ENCODE results near the gene NUP93.

Gene NUP93

GRCh38 chr16:56747486-56748045 lies 17.6 kb downstream of the NUP93 start:
- no peak for DNase-seq

- no peak for DNase-seq
Observed at GRCh38 chr16:56748191-56748590, 18.3 kb downstream of the NUP93 start.

GRCh38 chr16:56748826-56749225 lies 18.9 kb downstream of the NUP93 start:
- DNase-seq: no peak

- no peak for DNase-seq
Observed at GRCh38 chr16:56749672-56750491, 20.0 kb downstream of the NUP93 start.

GRCh38 chr16:56753410-56753809 lies 23.5 kb downstream of the NUP93 start:
- no peak for DNase-seq

- no peak for DNase-seq
Observed at GRCh38 chr16:56755038-56755437, 25.1 kb downstream of the NUP93 start.

GRCh38 chr16:56758432-56758831 lies 28.5 kb downstream of the NUP93 start:
- no peak for DNase-seq

GRCh38 chr16:56758930-56759329 lies 29.0 kb downstream of the NUP93 start:
- DNase-seq: no peak

GRCh38 chr16:56763291-56763916 lies 33.5 kb downstream of the NUP93 start:
- DNase-seq: peak; percentile 61

GRCh38 chr16:56764835-56765234 lies 34.9 kb downstream of the NUP93 start:
- DNase-seq: peak; percentile 20

- no peak for DNase-seq
Observed at GRCh38 chr16:56765949-56766348, 36.0 kb downstream of the NUP93 start.

- peak; percentile 73 for DNase-seq
Observed at GRCh38 chr16:56767024-56767423, 37.1 kb downstream of the NUP93 start.

GRCh38 chr16:56769677-56770076 lies 39.7 kb downstream of the NUP93 start:
- DNase-seq: peak; percentile 4

GRCh38 chr16:56771558-56772279 lies 41.8 kb downstream of the NUP93 start:
- DNase-seq: no peak

- no peak for DNase-seq
Observed at GRCh38 chr16:56773532-56773931, 43.6 kb downstream of the NUP93 start.

GRCh38 chr16:56774016-56774680 lies 44.2 kb downstream of the NUP93 start:
- DNase-seq: peak; percentile 70

- no peak for DNase-seq
Observed at GRCh38 chr16:56775162-56775561, 45.2 kb downstream of the NUP93 start.

- no peak for DNase-seq
Observed at GRCh38 chr16:56776562-56776961, 46.6 kb downstream of the NUP93 start.

- DNase-seq: no peak
Observed at GRCh38 chr16:56777001-56777400, 47.1 kb downstream of the NUP93 start.

- DNase-seq: no peak
Observed at GRCh38 chr16:56777482-56777881, 47.6 kb downstream of the NUP93 start.

- no peak for DNase-seq
Observed at GRCh38 chr16:56779906-56780305, 50.0 kb downstream of the NUP93 start.

- no peak for DNase-seq
Observed at GRCh38 chr16:56780646-56781045, 50.7 kb downstream of the NUP93 start.

GRCh38 chr16:56781528-56781961 lies 51.6 kb downstream of the NUP93 start:
- DNase-seq: no peak
